ENCODE measurements around the gene MRPL14.

DNA sequence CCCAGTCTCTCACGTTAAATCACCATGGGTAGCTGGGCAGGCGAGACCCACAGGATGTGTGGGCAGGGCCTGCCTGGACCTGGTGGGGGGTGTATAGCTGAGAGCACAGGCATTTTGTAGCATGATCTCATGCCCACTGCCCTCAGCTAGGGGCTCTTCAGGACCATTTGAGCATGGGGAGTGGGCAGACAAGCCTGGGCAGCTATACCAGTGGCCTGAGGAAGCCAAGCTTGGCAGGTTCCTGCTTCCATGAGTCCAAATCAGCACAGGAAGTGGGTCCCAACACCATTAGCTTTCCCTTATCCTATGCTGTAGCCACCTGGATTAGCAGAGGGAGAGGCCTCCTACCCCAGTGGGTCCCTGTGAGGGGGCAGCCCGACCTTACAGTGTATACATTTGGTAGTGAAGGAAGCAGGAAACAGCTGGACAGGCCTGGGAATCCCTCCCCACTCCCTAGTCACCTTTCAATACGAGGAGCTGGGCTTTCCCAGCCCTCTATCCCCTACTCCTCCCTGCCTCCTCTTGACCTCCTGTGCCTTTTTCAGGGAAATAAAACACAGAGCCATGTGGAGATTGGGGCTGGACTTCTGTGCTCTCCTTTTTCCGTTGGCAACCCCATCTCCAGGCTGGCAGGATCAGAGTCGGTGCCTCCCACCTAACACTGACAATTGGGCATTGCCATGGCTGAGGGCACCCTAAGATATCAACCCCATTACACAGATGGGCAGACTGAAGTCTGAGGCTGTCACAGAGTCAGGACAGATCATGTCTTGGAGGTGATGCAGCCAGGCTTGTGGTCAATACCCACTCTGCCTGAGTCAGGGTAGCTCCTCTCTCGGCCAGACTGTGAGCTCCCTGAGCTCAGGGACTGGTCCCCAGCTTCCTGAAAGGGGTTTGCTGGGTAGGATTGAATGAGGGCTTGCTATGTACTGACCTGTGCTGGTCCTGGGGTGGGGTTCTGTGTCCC is 59.8 kb downstream of the MRPL14 start:
- TF ChIP-seq CTCF (IDR thresholded peaks at IDR 0.05), result no peak
- TF ChIP-seq POLR2A (IDR thresholded peaks at IDR 0.05), result no peak
